ENCODE data around the gene PPRC1.

The PPRC1 gene

GRCh38 chr10:102111276-102111675 lies 21.6 kb upstream of the PPRC1 start:
- Histone ChIP-seq H3K4me3 (ENCODE audit: low read length) (no peak overlapping the region), H3K9ac (ENCODE audit: low read length) (no peak overlapping the region), H3K36me3 (ENCODE audit: control insufficient read depth, insufficient read depth, low read length) (peaks cover 29% of the 10 kb centered on the region), H3K4ac (ENCODE audit: low read depth, low read length) (no peak overlapping the region), H3K4me1 (ENCODE audit: control insufficient read depth, low read depth, low read length) (peaks cover 7% of the 10 kb centered on the region), H4K8ac (ENCODE audit: low read depth, low read length) (no peak overlapping the region), H3K79me2 (ENCODE audit: control insufficient read depth, insufficient read depth, low read length) (peaks cover 40% of the 10 kb centered on the region), H2BK15ac (replicated peaks; ENCODE audit: low read depth) (no peak overlapping the region), H4K5ac (ENCODE audit: low read length) (no peak overlapping the region), H3K79me1 (ENCODE audit: low read length) (peaks cover 21% of the 10 kb centered on the region), H3K56ac (ENCODE audit: low read length) (no peak overlapping the region), H2AK5ac (ENCODE audit: low read length) (no peak overlapping the region), H2BK120ac (ENCODE audit: low read depth, low read length) (no peak overlapping the region), H3K18ac (ENCODE audit: low read length) (no peak overlapping the region), H3K23ac (ENCODE audit: low read length) (no peak overlapping the region), H3K27ac (ENCODE audit: low read depth, low read length) (no peak overlapping the region), H3K27me3 (ENCODE audit: insufficient read depth, low read length, poor library complexity) (no peaks in the 10 kb centered on the region), H2BK5ac (ENCODE audit: low read length) (no peak overlapping the region), H3K4me2 (ENCODE audit: low read length) (no peak overlapping the region)
- WGBS (ENCODE audit: extremely low coverage, insufficient coverage, low lambda C conversion rate) = no CpG with 5 or more reads among the region's 12 CpGs
- DNase-seq = no peak

GRCh38 chr10:102112210-102112817 lies 20.5 kb upstream of the PPRC1 start:
- Histone ChIP-seq H2BK15ac (replicated peaks; ENCODE audit: low read depth) (no peak overlapping the region), H3K23ac (ENCODE audit: low read length) (peak overlapping the region; percentile 67), H3K4me1 (ENCODE audit: control insufficient read depth, low read depth, low read length) (peaks cover 14% of the 10 kb centered on the region), H2BK5ac (ENCODE audit: low read length) (peak overlapping the region; percentile 43), H3K36me3 (ENCODE audit: control insufficient read depth, insufficient read depth, low read length) (peaks cover 26% of the 10 kb centered on the region), H3K18ac (ENCODE audit: low read length) (no peak overlapping the region), H4K5ac (ENCODE audit: low read length) (no peak overlapping the region), H4K8ac (ENCODE audit: low read depth, low read length) (no peak overlapping the region), H3K9ac (ENCODE audit: low read length) (peak overlapping the region; percentile 63), H2AK5ac (ENCODE audit: low read length) (peak overlapping the region; percentile 71), H3K79me2 (ENCODE audit: control insufficient read depth, insufficient read depth, low read length) (peaks cover 51% of the 10 kb centered on the region), H3K4ac (ENCODE audit: low read depth, low read length) (no peak overlapping the region), H3K4me2 (ENCODE audit: low read length) (peak overlapping the region; percentile 84), H3K56ac (ENCODE audit: low read length) (peak overlapping the region; percentile 75), H3K79me1 (ENCODE audit: low read length) (peaks cover 27% of the 10 kb centered on the region), H3K4me3 (ENCODE audit: low read length) (no peak overlapping the region), H3K27ac (ENCODE audit: low read depth, low read length) (no peak overlapping the region), H2BK120ac (ENCODE audit: low read depth, low read length) (no peak overlapping the region), H3K27me3 (ENCODE audit: insufficient read depth, low read length, poor library complexity) (no peaks in the 10 kb centered on the region)
- WGBS (ENCODE audit: extremely low coverage, insufficient coverage, low lambda C conversion rate) = no CpG with 5 or more reads among the region's 3 CpGs
- DNase-seq = peak; percentile 87

- H3K23ac ChIP-seq (ENCODE audit: low read length) = no peak overlapping the region
- H3K79me1 ChIP-seq (ENCODE audit: low read length) = peaks cover 29% of the 10 kb centered on the region
- H3K4ac ChIP-seq (ENCODE audit: low read depth, low read length) = no peak overlapping the region
- H2BK120ac ChIP-seq (ENCODE audit: low read depth, low read length) = no peak overlapping the region
- H4K8ac ChIP-seq (ENCODE audit: low read depth, low read length) = no peak overlapping the region
- no peak overlapping the region for H4K5ac ChIP-seq (ENCODE audit: low read length)
- peaks cover 61% of the 10 kb centered on the region for H3K79me2 ChIP-seq (ENCODE audit: control insufficient read depth, insufficient read depth, low read length)
- H3K18ac ChIP-seq (ENCODE audit: low read length) = no peak overlapping the region
- H3K9ac ChIP-seq (ENCODE audit: low read length) = peak overlapping the region; percentile 97
- H3K56ac ChIP-seq (ENCODE audit: low read length) = peak overlapping the region; percentile 95
- no peak overlapping the region for H3K27ac ChIP-seq (ENCODE audit: low read depth, low read length)
- WGBS (ENCODE audit: extremely low coverage, insufficient coverage, low lambda C conversion rate) = no CpG with 5 or more reads among the region's 7 CpGs
- no peak overlapping the region for H2AK5ac ChIP-seq (ENCODE audit: low read length)
- H3K36me3 ChIP-seq (ENCODE audit: control insufficient read depth, insufficient read depth, low read length) = peaks cover 22% of the 10 kb centered on the region
- H2BK5ac ChIP-seq (ENCODE audit: low read length) = no peak overlapping the region
- H3K4me3 ChIP-seq (ENCODE audit: low read length) = peak overlapping the region; percentile 87
- DNase-seq = peak; percentile 20
- H3K27me3 ChIP-seq (ENCODE audit: insufficient read depth, low read length, poor library complexity) = no peaks in the 10 kb centered on the region
- H3K4me1 ChIP-seq (ENCODE audit: control insufficient read depth, low read depth, low read length) = peaks cover 21% of the 10 kb centered on the region
- H3K4me2 ChIP-seq (ENCODE audit: low read length) = peak overlapping the region; percentile 84
- H2BK15ac ChIP-seq (replicated peaks; ENCODE audit: low read depth) = no peak overlapping the region
These were observed 19.4 kb upstream of the PPRC1 start for GRCh38 chr10:102113261-102113955.

- Histone ChIP-seq H2BK5ac (ENCODE audit: low read length) (peak overlapping the region; percentile 58), H3K79me2 (ENCODE audit: control insufficient read depth, insufficient read depth, low read length) (peaks cover 68% of the 10 kb centered on the region), H2BK120ac (ENCODE audit: low read depth, low read length) (no peak overlapping the region), H4K8ac (ENCODE audit: low read depth, low read length) (no peak overlapping the region), H3K27me3 (ENCODE audit: insufficient read depth, low read length, poor library complexity) (no peaks in the 10 kb centered on the region), H3K79me1 (ENCODE audit: low read length) (peaks cover 30% of the 10 kb centered on the region), H3K27ac (ENCODE audit: low read depth, low read length) (no peak overlapping the region), H3K4ac (ENCODE audit: low read depth, low read length) (peak overlapping the region; percentile 57), H3K4me2 (ENCODE audit: low read length) (peak overlapping the region; percentile 84), H4K5ac (ENCODE audit: low read length) (no peak overlapping the region), H2BK15ac (replicated peaks; ENCODE audit: low read depth) (no peak overlapping the region), H3K9ac (ENCODE audit: low read length) (peak overlapping the region; percentile 97), H3K18ac (ENCODE audit: low read length) (peak overlapping the region; percentile 97), H3K4me1 (ENCODE audit: control insufficient read depth, low read depth, low read length) (peaks cover 26% of the 10 kb centered on the region), H2AK5ac (ENCODE audit: low read length) (no peak overlapping the region), H3K36me3 (ENCODE audit: control insufficient read depth, insufficient read depth, low read length) (peaks cover 15% of the 10 kb centered on the region), H3K4me3 (ENCODE audit: low read length) (peak overlapping the region; percentile 87), H3K23ac (ENCODE audit: low read length) (peak overlapping the region; percentile 97), H3K56ac (ENCODE audit: low read length) (peak overlapping the region; percentile 95)
- peak; percentile 72 for DNase-seq
- no CpG with 5 or more reads among the region's 45 CpGs for WGBS (ENCODE audit: extremely low coverage, insufficient coverage, low lambda C conversion rate)
These were observed 18.6 kb upstream of the PPRC1 start for GRCh38 chr10:102113956-102114857.

GRCh38 chr10:102114861-102115618 lies 17.8 kb upstream of the PPRC1 start:
- Histone ChIP-seq H4K5ac (ENCODE audit: low read length) (no peak overlapping the region), H3K56ac (ENCODE audit: low read length) (peak overlapping the region; percentile 79), H3K23ac (ENCODE audit: low read length) (no peak overlapping the region), H2BK120ac (ENCODE audit: low read depth, low read length) (peak overlapping the region; percentile 32), H3K9ac (ENCODE audit: low read length) (peak overlapping the region; percentile 63), H2BK15ac (replicated peaks; ENCODE audit: low read depth) (no peak overlapping the region), H3K18ac (ENCODE audit: low read length) (peak overlapping the region; percentile 97), H4K8ac (ENCODE audit: low read depth, low read length) (no peak overlapping the region), H2AK5ac (ENCODE audit: low read length) (no peak overlapping the region), H3K4me3 (ENCODE audit: low read length) (peak overlapping the region; percentile 22), H2BK5ac (ENCODE audit: low read length) (peak overlapping the region; percentile 18), H3K36me3 (ENCODE audit: control insufficient read depth, insufficient read depth, low read length) (peaks cover 9% of the 10 kb centered on the region), H3K4me2 (ENCODE audit: low read length) (peak overlapping the region; percentile 31), H3K27ac (ENCODE audit: low read depth, low read length) (peak overlapping the region; percentile 89), H3K4ac (ENCODE audit: low read depth, low read length) (peak overlapping the region; percentile 57), H3K27me3 (ENCODE audit: insufficient read depth, low read length, poor library complexity) (no peaks in the 10 kb centered on the region), H3K79me2 (ENCODE audit: control insufficient read depth, insufficient read depth, low read length) (peaks cover 70% of the 10 kb centered on the region), H3K4me1 (ENCODE audit: control insufficient read depth, low read depth, low read length) (peaks cover 26% of the 10 kb centered on the region), H3K79me1 (ENCODE audit: low read length) (peaks cover 26% of the 10 kb centered on the region)
- peak; percentile 97 for DNase-seq
- WGBS (ENCODE audit: extremely low coverage, insufficient coverage, low lambda C conversion rate) = no CpG with 5 or more reads among the region's 23 CpGs
